ENCODE results near the gene SGTB.

The SGTB gene

DNA sequence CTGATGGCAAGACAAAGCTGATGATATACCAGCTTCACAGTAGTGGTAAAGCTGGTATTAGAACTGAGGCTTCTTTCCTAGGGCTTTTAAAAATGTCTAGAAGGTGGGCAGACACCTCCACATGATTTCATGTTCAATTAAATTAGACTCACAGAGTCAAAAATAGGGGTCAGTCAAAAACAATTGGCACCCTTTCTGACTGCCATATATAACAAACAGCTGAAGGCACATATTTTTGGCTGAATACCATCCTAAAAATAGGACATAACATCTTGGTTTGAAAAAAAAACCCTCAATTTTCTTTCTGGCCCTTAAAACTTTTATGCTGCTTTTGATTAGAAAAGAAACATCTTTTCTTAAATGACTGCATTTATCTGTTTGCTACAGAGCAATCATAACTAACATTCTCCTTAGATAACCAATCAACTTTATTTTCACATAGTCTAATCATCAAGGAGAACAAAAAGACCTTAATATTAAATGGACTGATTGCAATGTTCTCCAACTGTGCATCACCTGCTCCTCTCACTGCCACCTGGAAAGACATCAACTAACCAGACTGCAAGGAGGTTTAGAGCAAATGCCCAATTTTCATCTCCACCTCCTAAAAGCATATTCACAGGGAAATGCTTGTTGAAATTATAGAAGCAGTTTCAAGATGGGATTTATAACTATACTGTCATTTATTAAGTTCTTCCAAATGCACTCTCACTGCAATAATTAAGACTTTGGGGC, 3.2 kb downstream of the SGTB start:
- no peak overlapping the region for H3K27ac ChIP-seq
- TF ChIP-seq, protein P1, sequence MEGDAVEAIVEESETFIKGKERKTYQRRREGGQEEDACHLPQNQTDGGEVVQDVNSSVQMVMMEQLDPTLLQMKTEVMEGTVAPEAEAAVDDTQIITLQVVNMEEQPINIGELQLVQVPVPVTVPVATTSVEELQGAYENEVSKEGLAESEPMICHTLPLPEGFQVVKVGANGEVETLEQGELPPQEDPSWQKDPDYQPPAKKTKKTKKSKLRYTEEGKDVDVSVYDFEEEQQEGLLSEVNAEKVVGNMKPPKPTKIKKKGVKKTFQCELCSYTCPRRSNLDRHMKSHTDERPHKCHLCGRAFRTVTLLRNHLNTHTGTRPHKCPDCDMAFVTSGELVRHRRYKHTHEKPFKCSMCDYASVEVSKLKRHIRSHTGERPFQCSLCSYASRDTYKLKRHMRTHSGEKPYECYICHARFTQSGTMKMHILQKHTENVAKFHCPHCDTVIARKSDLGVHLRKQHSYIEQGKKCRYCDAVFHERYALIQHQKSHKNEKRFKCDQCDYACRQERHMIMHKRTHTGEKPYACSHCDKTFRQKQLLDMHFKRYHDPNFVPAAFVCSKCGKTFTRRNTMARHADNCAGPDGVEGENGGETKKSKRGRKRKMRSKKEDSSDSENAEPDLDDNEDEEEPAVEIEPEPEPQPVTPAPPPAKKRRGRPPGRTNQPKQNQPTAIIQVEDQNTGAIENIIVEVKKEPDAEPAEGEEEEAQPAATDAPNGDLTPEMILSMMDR (IDR thresholded peaks at IDR 0.05): no peak
- TF ChIP-seq ZFX (IDR thresholded peaks at IDR 0.05; ENCODE audit: borderline replicate concordance): no peak

DNA sequence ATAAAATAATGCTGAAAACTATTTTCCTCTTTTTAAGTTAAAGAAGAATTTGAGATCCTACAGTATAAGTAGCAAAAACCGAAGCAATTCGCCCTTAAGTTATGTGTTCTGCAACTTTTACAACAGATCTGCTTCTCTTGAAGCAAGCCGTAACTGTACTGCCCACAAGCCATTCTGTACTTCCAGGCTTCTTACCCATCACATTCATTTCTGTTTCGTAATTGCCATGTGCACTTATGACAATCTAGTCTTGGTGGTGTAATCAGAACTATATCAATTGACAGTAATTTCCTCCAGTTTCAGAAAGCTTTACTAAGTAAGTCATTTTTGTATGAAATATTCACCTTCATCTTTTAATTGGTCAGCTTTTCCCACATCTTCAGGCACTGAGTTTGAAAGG, 13.8 kb downstream of the SGTB start:
- TF ChIP-seq ZFX (IDR thresholded peaks at IDR 0.05; ENCODE audit: borderline replicate concordance): no peak
- TF ChIP-seq, protein P1 (IDR thresholded peaks at IDR 0.05): no peak
- H3K27ac ChIP-seq: no peak overlapping the region

DNA sequence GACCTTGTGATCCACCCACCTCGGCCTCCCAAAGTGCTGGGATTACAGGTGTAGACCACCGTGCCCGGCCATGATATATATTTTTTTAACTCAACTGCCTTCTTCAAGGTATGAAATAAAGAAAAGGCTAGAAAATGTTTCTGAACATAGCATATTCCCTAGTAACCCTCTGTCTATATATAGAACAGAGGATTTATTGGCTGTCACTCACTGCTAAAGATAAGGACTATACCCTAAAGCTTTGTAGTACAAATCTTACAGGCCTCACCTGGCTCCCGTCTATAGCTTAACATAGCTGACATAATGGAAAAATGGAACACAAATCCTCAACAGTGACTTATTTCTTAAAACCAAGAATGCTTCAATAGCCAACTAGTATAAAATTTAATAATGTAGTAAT, 14.2 kb downstream of the SGTB start:
- H3K27ac ChIP-seq: no peak overlapping the region

DNA sequence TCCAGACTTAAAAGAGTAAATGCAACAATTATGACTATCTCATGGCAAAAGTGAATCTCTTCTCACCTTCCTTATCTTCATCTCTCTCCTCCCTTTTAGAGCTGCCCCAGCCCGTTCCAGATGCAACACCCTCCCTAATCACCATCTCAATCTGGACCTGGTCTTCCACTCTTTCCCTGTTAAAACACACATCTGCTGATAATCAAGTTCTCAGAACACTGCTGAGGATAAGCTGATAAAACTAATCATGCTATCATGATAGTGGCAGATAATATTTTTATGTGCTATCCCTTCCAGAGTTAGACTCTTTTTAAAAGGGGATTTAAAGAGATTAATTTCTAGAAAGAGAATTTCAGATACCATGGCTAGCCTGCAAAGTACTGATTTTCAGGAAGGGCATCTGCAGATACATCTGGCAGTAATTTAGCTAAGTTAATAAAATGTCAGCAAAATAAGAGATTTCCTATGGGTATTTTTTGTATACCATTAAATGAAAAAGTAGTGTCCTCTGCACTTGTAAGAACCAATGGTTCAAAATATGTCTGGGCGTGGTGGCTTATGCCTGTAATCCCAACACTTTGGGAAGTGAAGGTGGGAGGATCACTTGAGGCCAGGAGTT, 17.2 kb downstream of the SGTB start:
- no peak overlapping the region for H3K27ac ChIP-seq
- TF ChIP-seq, protein P1 (IDR thresholded peaks at IDR 0.05): no peak
- no peak for TF ChIP-seq ZFX (IDR thresholded peaks at IDR 0.05; ENCODE audit: borderline replicate concordance)

More for the DNA sequence above, 14.2 kb downstream of the SGTB start:
- TF ChIP-seq, protein P1 (IDR thresholded peaks at IDR 0.05): no peak
- no peak for TF ChIP-seq ZFX (IDR thresholded peaks at IDR 0.05; ENCODE audit: borderline replicate concordance)

DNA sequence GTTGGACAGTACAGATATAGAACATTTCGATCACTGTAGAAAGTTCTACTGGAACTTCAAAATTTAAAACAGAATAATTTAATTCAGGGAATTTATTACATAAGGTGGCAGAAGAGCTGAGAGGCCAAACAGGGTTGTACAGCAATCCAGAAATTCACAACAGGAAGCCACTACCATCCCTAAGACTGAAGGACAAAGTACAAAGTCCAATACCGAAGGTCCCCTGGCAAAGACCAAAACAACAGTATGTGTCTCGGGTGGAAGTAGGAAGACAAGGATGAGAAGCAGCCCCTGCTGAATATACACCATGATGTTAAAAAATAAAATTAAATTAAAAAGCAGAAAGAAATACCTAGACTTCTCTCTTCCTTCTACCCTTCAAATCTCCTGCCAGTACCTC, 19.9 kb downstream of the SGTB start:
- no peak overlapping the region for H3K27ac ChIP-seq
- TF ChIP-seq, protein P1 (IDR thresholded peaks at IDR 0.05): no peak

DNA sequence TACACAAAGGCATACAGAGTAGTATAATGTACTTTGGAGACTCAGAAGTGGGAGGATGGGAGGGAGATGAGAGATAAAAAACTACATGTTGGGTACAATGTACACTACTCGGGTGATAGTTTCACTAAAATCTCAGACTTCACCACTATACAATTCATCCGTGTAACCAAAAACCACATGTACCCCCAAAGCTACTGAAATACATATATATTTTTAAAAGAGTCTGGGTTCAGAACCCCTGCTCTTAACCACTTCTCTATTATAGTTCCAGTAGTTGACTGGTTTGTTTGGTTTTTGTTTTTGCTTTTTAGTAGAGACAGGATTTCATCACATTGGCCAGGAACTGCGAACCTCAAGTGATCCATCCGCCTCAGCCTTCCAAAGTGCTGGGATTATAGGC, 22.6 kb downstream of the SGTB start:
- no peak for TF ChIP-seq ZFX (IDR thresholded peaks at IDR 0.05; ENCODE audit: borderline replicate concordance)
- TF ChIP-seq, protein P1 (IDR thresholded peaks at IDR 0.05): no peak
- H3K27ac ChIP-seq: no peak overlapping the region

DNA sequence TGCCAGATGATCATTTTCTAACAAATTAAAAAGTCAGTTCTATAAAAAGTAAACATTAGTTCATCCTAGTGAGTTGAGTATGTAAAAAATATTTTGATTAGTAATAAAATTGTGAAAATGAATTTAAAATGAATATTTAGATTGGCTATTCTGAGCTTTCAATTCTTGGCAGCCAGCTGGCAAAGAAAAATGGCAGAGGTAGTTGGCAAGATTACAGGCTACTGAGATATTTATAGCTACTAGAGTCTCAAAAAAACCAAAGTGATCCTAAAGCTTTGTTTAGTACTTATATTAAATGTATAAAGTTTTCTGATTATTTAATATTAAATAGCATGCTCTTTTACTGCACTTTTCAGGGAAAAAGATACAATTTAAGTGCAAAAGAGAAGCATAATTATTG, 25.0 kb downstream of the SGTB start:
- TF ChIP-seq ZFX (IDR thresholded peaks at IDR 0.05; ENCODE audit: borderline replicate concordance): no peak
- TF ChIP-seq, protein P1 (IDR thresholded peaks at IDR 0.05): no peak
- H3K27ac ChIP-seq: no peak overlapping the region

Measured in 22Rv1 (cell line).